HG03457 (cell line): Measurements from ENCODE around the gene OSCAR.

Source experiments
- ATAC-seq: cut with Tn5 transposase; IDR thresholded peaks from one replicate; pipeline ENCODE4 v1.9.1; 2021; ENCODE audit warnings: moderate number of reproducible peaks; ENCODE audit not compliant: unreplicated experiment

The OSCAR gene

DNA sequence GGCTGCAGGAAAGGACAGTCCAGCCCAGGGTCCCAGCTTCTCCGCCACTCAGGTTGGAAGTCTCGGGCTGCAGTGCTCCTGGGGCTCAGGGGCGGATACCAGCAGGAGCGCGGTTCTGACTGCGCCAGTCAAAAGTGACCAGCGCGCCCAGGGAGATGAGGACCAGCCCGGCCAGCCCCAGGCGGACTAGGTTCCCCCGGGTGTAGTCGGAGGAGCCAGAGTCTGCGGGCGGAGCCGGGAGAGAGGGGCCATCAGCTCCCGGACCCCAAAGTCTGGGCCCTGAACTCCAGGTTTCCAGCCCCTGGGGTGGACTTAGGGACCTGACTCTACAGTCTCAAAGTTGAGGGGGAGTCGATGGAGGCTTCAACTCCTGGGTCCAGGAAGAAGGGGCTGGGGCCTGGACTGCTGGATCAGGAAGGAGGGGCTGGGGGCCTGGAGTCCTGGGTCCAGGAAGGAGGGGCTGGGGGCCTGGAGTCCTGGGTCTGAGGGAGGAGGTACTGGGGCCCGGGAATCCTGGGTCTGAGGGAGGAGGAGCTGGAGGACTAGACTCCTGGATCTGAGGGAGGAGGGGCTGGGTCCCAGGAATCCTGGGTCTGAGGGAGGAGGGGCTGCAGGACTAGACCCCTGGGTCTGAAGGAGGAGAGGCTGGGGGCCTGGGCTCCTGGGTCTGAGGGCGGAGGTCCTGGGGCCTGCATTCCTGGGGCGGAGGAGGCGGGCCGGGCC, 5.3 kb downstream of the OSCAR start:
- no peak for ATAC-seq

DNA sequence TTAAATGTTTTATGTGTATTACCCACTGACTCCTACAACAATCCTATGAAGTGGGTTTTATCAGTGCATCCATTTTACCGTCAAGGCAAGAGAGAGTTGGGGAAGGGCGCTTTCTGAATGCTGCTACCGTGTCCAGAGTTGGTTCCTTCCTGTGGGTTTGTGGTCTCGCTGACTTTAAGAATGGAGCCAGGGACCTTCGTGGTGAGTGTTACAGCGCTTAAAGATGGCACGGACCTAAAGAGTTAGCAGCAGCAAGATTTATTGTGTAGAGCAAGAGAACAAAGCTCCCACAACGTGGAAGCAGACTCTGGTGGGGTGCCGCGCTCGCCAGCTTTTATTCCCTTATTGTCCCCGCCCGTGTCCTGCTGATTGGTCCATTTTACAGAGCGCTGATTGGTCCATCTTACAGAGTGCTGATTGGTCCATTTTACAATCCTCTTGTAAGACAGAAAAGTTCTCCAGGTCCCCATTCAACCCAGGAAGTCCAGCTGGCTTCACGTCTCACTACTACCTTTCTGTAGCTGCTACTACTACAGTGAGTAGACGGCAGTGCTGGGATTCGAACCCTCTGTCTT, 6.1 kb downstream of the OSCAR start:
- ATAC-seq = no peak

DNA sequence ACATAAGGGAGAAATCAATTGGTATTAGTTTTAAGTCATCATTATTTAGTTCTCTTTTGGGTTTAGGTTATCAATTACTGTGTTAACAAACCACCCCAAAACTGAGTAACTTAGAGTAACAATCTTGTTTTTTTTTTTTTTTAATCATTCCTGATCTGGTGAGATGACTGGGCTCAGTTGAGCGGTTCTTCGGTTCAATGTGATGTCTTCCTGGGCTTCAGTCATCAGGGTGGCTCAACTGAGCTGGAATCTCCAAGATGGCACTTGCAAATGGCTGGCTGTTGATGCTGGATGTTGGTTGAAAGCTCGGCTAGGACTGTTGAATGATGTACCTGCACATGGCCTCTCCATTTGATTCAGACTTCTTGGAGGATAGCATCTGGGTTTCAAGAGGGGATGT, 16.2 kb downstream of the OSCAR start:
- no peak for ATAC-seq

DNA sequence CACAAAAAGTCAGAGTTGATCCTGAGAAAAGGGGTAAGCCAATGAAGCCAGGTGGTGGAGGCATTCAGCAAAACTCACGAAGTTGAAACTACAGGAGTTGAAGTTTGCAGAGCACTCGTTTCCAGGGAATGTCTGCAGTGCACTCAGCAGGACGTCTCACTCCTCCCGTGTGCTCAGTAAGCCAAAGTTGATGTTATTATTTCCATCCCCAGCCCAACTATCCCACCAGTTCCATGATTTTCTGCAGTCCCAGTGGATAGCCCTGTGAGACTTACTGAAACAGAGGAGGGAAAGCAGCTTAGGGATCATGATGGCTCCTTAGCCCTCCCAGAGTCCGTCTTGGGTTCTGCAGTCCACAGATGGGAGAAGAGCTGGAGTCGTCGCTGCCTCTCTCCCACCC, 19.6 kb downstream of the OSCAR start, which contains the start of gene TARM1:
TSS of gene TARM1 (minus strand) at position 334 of the 400 bp plus-strand sequence. CDS start at position 309, 25 bp downstream.
- ATAC-seq = no peak

DNA sequence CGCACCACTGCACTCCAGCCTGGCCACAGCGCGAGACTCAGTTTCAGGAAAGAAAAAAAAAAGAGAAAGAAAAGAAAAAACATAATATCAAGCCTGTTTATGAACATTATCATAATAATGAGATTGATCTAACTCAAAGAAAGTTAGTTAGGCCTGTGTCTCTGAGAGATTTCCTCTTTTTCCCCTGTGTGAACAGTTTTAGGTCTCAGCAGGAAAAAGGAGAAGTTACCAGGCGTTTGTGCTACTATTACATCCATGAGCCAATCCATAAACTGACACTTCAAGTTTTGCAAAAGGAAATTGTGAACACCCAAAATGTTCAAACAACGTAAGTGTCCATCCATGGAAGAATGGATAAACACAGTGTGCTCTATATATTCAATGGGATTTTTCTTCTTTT, 23.3 kb downstream of the OSCAR start:
- no peak for ATAC-seq

DNA sequence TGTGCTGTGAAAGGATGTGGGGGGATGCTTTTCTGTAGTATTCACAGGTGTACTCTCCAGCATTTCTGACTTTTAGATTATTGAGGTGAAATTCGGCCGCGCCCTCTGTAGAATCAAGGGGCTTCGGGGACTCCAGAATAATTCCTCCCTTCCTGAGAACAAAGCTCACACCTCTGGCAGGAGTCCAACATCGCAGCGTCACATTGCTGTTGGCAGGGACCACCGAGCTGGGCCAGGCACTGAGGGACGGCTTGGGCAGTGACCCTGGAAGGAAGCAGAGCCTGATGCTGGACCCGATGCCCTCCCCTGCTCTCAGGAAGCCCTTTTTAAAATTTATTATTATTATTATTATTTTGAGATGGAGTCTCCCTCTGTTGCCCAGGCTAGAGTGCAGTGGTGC, 25.8 kb downstream of the OSCAR start:
- ATAC-seq = no peak

DNA sequence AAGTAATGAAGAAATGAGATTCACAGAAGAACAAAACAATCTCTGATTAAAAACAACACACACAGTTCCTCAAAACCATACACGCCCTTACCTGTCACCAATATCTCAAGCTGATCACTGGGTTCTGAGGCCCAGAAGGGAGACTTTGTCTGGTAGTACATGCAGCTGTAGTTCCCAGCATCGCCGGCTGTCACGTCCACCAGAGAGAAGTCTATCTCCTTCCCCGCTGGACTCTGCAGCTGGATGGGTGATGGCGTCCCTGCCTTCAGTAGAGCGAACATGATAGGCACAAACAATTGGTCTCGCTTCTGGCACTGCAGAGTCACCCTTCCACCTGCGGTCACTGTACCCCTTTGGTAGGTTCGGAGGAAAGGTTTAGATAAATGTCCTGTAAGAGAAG, 26.8 kb downstream of the OSCAR start:
- ATAC-seq = no peak

DNA sequence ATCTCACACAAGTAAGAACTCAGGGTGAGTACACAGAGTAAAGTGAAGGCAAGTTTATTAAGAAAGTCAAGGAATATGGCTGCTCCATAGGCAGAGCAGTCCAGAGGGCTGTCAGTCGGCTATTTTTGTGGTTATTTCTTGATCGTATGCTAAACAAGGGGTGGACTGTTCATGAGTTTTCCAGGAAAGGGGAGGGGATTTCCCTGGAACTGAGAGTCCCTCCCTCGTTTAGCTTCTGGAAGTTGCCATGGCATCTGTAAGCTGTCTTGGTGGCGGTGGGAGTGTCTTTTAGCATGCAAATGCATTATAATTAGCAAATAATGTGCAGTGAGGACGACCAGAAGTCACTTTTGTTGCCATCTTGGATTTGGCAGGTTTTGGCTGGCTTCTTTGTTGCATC, 31.1 kb downstream of the OSCAR start:
- ATAC-seq = no peak

DNA sequence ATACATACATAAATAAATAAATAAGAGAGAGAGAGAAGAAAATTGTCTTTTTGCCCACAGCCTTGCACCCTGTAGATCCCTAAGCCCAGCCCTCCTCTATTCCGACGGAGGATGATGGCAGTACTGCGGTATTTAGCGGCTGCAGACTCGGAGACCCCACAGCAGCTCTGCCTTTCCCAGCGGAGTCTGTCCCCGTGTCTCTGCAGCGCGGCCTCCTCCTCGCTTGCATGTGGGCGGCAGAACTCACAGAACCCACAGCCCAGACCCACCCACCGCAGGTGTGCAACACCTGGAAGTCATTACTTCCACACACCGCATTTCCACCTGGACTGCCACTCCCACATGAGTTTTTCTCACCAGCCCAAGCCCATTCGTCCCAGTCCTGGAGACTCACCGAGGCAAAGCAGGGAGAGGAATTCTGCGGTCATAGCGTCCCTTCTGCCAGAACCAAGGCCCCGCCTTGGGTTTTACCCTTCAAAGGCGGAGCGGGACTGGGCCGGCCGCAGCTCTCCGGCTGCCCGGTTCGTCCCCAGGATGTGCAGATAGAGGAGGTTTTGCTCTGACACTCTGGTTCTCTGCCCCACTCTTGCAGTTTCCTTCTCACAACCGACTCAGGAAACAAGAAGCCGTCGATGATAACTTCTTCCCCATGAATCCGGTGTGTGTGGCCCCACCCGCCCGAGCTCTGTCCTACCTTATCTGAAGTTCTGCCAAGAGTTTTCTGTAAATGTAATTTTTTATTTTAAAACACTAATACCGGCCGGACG, 37.1 kb downstream of the OSCAR start, which contains the start of gene VSTM1:
TSS of gene VSTM1 (minus strand) at position 548 of the 767 bp plus-strand sequence. CDS start at position 428, 120 bp downstream.
- no peak for ATAC-seq

DNA sequence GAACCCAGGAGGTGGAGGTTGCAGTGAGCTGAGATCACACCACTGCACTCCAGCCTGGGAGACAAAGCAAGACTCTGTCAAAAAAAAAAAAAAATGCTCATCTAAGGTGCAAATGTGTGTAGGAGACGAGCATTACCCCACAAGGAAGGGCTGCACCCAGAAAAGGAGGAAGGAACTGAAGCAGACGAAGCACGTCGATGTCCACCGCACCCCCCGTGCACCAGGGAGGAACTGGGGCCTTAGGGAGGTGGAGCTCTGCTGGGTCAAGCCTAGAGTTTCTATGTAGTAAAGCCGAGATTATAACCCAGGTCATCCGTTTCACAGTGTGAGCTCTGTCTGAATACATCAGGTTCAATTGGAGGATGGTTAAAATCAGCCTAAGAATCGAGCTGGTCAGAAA, 38.0 kb downstream of the OSCAR start:
- ATAC-seq = no peak

DNA sequence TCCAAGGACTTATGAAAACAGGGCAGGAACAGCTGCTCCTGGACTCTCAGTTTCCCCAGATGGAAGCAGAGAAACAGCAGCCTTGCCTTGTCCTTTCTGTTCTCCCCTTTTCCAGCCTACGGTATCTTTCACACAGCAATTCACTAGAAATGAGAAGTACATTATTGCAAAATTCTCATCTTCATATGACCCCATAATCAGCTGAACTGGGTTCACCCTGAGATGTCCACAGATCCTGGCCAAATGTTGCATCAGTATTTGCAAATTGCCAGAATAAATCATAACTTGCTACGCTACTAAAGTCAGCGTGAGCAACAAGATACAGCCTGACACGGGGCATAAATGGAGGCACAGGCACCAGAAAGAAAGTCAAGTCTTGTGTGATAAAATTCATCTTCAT, 53.0 kb downstream of the OSCAR start:
- ATAC-seq = no peak

DNA sequence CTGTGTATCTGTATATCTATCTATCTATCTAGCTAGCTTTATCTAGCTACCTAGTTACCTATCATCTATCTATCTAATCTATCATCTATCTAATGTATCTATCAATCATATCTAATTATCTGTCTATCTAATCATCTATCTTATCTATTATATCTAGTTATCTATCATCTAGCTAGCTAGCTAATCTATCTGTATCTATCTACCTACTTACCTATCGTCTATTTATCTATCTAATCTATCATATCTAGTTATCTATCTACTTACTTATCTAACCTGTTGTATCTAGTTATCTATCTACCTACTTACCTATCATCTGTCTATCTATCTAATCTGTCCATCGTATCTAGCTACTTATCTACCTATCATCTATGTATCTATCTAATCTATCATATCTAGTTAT, 54.8 kb downstream of the OSCAR start:
- no peak for ATAC-seq
